HG02588 (cell line): ENCODE results near the gene INKA1.

ENCODE experiments used
- ATAC-seq: cut with Tn5 transposase; IDR thresholded peaks from one replicate; pipeline ENCODE4 v1.9.1; 2021; ENCODE audit warnings: mild to moderate bottlenecking, moderate library complexity; ENCODE audit not compliant: unreplicated experiment

Gene INKA1

GRCh38 chr3:49786357-49787181 lies 16.5 kb upstream of the INKA1 start, which contains the start of gene IP6K1:
Gene IP6K1 (minus strand): TSS chr3:49786542. CDS start chr3:49748040, 38,502 bp downstream.
- peak; percentile 95 for ATAC-seq

GRCh38 chr3:49787182-49787464 lies 15.9 kb upstream of the INKA1 start:
- no peak for ATAC-seq

GRCh38 chr3:49787536-49787935 lies 15.5 kb upstream of the INKA1 start:
- ATAC-seq = no peak

- ATAC-seq = no peak
These were observed 15.0 kb upstream of the INKA1 start for GRCh38 chr3:49788056-49788455.

- ATAC-seq = no peak
These were observed 12.2 kb upstream of the INKA1 start for GRCh38 chr3:49790626-49791411.

GRCh38 chr3:49791571-49791970 lies 11.5 kb upstream of the INKA1 start:
- ATAC-seq = no peak

GRCh38 chr3:49792371-49793150 lies 10.5 kb upstream of the INKA1 start:
- no peak for ATAC-seq

- ATAC-seq = no peak
These were observed 9.5 kb upstream of the INKA1 start for GRCh38 chr3:49793486-49794085.

GRCh38 chr3:49794431-49794830 lies 8.6 kb upstream of the INKA1 start:
- ATAC-seq = no peak

- no peak for ATAC-seq
These were observed 7.8 kb upstream of the INKA1 start for GRCh38 chr3:49794926-49795905.

GRCh38 chr3:49799105-49799504 lies 4.0 kb upstream of the INKA1 start:
- no peak for ATAC-seq

- ATAC-seq = no peak
These were observed 3.3 kb upstream of the INKA1 start, which contains the start of gene CDHR4 for GRCh38 chr3:49799761-49800160. Gene CDHR4 (minus strand): TSS chr3:49799873. CDS start chr3:49799812, 61 bp downstream.

- no peak for ATAC-seq
These were observed 1.9 kb upstream of the INKA1 start for GRCh38 chr3:49801160-49801559.

- ATAC-seq = peak; percentile 17
These were observed 542 bp downstream of the INKA1 start for GRCh38 chr3:49803465-49804140.

GRCh38 chr3:49804141-49805041 lies 1.3 kb downstream of the INKA1 start:
- ATAC-seq = no peak

GRCh38 chr3:49805367-49805782 lies 2.3 kb downstream of the INKA1 start:
- ATAC-seq = no peak

- no peak for ATAC-seq
These were observed 3.0 kb downstream of the INKA1 start for GRCh38 chr3:49805897-49806701.
